ENCODE results near the gene COL8A1. TPM values are rescaled to one million over a fixed set of nuclear protein-coding genes. Genes with fewer than 3 reads are reported as not detected.

COL8A1 gene
- total RNA-seq, 1 donor from 2014 or later, result 0.09 TPM

DNA sequence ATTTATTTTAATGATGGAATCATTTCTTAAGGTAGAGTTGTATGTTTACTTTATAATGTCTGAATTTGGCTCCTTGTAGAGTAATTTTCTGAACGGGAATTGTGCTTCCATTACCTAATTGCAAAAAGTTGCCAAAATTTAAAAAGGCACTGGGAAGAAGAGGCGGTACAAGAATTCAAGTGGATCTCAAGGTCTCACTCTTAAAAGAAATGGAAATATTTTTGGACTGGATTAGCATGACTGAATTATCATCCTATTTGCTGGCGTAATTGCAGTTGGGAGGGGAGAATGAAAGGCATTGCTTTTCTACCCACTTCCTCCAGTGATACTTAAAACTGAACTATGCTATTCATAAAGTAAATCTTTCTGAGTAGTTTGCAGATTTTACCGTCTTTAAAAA, 46.2 kb downstream of the COL8A1 start:
- POLR2A ChIA-PET, result no interaction called here
- H3K27ac Mint-ChIP-seq, result no peak overlapping the region

DNA sequence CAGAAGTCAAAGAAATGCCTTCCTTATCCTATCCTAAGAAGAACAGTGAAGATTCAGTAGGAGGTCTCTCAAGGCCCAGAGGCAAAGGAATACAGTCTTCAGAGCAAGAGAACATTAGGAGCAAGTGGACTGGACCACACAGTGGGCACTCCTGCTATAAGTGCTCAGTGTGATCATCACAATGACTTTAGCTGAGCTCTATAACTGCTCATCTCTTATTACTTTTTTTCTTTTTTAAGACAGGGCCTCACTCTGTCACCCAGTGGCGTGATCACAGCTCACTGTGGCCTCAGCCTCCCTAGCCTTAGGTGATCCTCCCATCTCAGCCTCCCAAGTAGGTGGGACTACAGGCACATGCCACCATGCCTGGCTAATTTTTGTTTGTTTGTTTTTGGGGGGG, 48.1 kb downstream of the COL8A1 start:
- ChIA-PET CTCF (no interaction called here), POLR2A (no interaction called here)
- H3K4me1 Mint-ChIP-seq, result no peaks in the 10 kb centered on the region
- H3K4me3 Mint-ChIP-seq, result no peak overlapping the region
- no peaks in the 10 kb centered on the region for H3K9me3 Mint-ChIP-seq
- intact Hi-C loops (cut with micrococcal nuclease), result no loop called here
- TF ChIP-seq, protein P1, sequence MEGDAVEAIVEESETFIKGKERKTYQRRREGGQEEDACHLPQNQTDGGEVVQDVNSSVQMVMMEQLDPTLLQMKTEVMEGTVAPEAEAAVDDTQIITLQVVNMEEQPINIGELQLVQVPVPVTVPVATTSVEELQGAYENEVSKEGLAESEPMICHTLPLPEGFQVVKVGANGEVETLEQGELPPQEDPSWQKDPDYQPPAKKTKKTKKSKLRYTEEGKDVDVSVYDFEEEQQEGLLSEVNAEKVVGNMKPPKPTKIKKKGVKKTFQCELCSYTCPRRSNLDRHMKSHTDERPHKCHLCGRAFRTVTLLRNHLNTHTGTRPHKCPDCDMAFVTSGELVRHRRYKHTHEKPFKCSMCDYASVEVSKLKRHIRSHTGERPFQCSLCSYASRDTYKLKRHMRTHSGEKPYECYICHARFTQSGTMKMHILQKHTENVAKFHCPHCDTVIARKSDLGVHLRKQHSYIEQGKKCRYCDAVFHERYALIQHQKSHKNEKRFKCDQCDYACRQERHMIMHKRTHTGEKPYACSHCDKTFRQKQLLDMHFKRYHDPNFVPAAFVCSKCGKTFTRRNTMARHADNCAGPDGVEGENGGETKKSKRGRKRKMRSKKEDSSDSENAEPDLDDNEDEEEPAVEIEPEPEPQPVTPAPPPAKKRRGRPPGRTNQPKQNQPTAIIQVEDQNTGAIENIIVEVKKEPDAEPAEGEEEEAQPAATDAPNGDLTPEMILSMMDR (IDR thresholded peaks at IDR 0.05), result no peak
- H3K27ac Mint-ChIP-seq, result no peak overlapping the region
- no peaks in the 10 kb centered on the region for H3K36me3 Mint-ChIP-seq (ENCODE audit: low read depth)
- DNase-seq (no peak), ATAC-seq (ENCODE audit: low read depth) (no peak)
- H3K27me3 Mint-ChIP-seq, result peaks cover 8% of the 10 kb centered on the region

More for the DNA sequence above, 46.2 kb downstream of the COL8A1 start:
- intact Hi-C loops (cut with micrococcal nuclease), result no loop called here
- Mint-ChIP-seq H3K4me1 (no peaks in the 10 kb centered on the region), H3K4me3 (no peak overlapping the region), H3K27me3 (peaks cover 8% of the 10 kb centered on the region), H3K36me3 (ENCODE audit: low read depth) (no peaks in the 10 kb centered on the region), H3K9me3 (no peaks in the 10 kb centered on the region)
- DNase-seq, result no peak
- CTCF ChIA-PET, result no interaction called here
- TF ChIP-seq, protein P1 (IDR thresholded peaks at IDR 0.05), result no peak
- ATAC-seq (ENCODE audit: low read depth), result no peak

DNA sequence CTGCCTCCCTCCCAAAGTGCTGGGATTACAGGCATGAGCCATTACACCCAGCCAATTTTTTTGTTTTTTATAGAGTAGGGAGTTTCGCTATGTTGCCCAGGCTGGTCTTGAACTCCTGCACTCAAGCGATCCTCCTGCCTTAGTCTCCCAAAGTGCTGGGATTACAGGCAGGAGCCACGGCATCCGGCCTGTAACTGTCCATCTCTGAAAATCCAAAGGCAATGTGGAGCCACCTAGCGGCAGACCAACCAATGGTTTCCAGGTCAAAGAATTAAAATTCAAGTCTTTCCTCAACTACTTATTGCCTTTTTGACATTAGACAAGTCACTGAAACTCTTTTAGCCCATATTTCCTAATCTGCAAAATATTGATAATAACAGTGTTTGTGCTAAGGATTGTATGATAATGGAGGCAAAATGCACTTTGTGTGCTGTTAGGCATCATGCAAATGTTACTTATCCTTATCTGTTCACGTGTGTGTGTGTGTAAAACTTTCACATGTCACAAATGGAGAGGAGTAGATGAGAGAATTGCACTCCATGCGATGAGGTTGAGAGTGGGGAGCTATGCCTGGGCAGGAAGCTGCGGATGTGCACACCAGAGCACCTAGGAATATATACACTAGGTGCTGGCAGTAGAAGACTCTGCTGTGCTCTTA, 48.7 kb downstream of the COL8A1 start:
- peaks cover 8% of the 10 kb centered on the region for H3K27me3 Mint-ChIP-seq
- H3K9me3 Mint-ChIP-seq, result no peaks in the 10 kb centered on the region
- ChIA-PET POLR2A (no interaction called here), CTCF (interaction anchor here (1.0 kb wide), 1 partner anchor 15 kb away, joined by 3 read pairs; no protein-coding TSS in a partner anchor)
- intact Hi-C loops (cut with micrococcal nuclease), result loop anchor here (1.0 kb wide), 1 partner anchor 870 kb away; no protein-coding TSS in a partner anchor
- H3K4me3 Mint-ChIP-seq, result no peak overlapping the region
- TF ChIP-seq, protein P1 (IDR thresholded peaks at IDR 0.05), result no peak
- no peaks in the 10 kb centered on the region for H3K36me3 Mint-ChIP-seq (ENCODE audit: low read depth)
- H3K27ac Mint-ChIP-seq, result no peak overlapping the region
- no peaks in the 10 kb centered on the region for H3K4me1 Mint-ChIP-seq
- ATAC-seq (ENCODE audit: low read depth) (no peak), DNase-seq (no peak)

DNA sequence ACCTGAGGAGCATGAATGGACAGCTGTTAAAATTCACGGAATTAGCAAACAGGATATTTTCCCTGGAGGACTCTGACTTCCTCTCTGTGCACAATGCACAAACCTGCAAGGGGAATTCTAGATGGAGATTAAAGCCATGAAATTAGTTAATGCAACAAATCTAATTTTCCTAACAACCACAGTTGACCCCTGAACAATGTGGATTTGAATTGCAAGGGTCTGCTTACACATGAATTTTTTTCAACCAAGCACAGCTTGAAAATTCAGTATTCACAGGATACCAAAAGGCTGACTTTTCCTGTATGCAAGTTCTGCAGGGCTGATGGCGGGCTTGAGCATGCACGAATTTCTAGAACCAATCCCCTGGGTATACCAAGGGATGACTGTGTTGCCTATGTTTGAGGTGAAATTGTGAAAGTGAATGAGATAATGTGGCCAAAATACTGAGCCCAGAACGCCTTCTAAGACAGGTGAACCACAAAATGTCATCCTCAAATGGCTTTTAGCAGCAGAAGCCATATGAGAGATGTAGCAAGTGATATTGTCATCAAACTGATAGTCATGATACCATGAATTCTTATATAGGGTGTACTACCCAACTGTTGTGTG, 52.5 kb downstream of the COL8A1 start:
- Mint-ChIP-seq H3K36me3 (ENCODE audit: low read depth) (no peaks in the 10 kb centered on the region), H3K27ac (no peak overlapping the region), H3K9me3 (no peaks in the 10 kb centered on the region), H3K27me3 (peaks cover 10% of the 10 kb centered on the region), H3K4me1 (no peaks in the 10 kb centered on the region), H3K4me3 (no peak overlapping the region)
- no peak for ATAC-seq (ENCODE audit: low read depth)
- ChIA-PET CTCF (no interaction called here), POLR2A (no interaction called here)
- intact Hi-C loops (cut with micrococcal nuclease), result no loop called here
- DNase-seq, result no peak
- TF ChIP-seq, protein P1 (IDR thresholded peaks at IDR 0.05), result no peak

DNA sequence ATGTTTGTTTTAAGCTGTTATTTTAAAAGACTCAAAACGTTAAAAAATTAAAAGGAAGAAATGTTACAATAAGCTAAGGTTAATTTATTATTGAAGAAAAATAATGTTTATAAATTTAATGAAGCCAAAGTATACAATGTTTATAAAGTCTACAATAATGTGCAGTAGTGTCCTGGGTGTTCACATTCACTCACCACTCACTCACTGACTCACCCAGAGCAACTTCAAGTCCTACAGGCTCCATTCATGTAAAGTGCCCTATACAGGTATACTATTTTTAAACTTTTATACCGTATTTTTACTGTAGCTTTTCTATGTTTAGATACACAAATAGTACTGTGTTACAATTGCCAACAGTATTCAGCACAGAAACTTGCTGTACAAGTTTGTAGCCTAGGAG, 55.2 kb downstream of the COL8A1 start:
- Mint-ChIP-seq H3K27me3 (peaks cover 5% of the 10 kb centered on the region), H3K4me1 (no peaks in the 10 kb centered on the region), H3K9me3 (no peaks in the 10 kb centered on the region), H3K36me3 (ENCODE audit: low read depth) (no peaks in the 10 kb centered on the region), H3K27ac (no peak overlapping the region), H3K4me3 (no peak overlapping the region)
- ChIA-PET CTCF (no interaction called here), POLR2A (no interaction called here)
- DNase-seq (no peak), ATAC-seq (ENCODE audit: low read depth) (no peak)
- intact Hi-C loops (cut with micrococcal nuclease), result no loop called here
- TF ChIP-seq, protein P1 (IDR thresholded peaks at IDR 0.05), result no peak

Measured in activated B cell treated with CpG ODN at 0.5 μM for 24 hours (primary cell).